HG02798 (cell line): Measurements from ENCODE around the gene CXCL5.
"Not testable (repeated sequence)": the region's sequence is repeated elsewhere in the genome, so short reads cannot be mapped to it uniquely, and the experiment has no call there.

Experiments used
- ATAC-seq: cut with Tn5 transposase; IDR thresholded peaks from one replicate; pipeline ENCODE4 v1.9.1; 2021; ENCODE audit warnings: mild to moderate bottlenecking; ENCODE audit not compliant: unreplicated experiment, poor library complexity

Gene CXCL5

DNA sequence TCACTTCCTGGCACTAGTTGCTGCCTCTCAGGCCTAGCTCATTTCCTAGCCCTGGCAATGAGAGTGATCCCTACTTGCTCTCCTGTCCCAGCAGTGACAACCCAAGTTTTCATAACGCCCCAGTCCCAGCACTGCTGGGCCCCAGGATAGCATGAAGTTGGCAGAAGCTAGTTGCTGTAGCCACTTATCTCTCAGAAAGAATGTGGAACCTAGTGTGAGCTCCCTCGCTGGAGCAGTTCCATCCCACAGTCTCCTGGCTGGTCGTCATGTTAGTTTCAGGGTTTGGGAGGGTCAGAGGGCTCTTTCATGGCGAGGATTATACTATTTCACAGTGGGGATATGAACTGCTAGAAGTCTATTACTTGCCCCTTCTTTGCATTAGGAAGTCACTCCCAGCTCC is 21.8 kb downstream of the CXCL5 start:
- no peak for ATAC-seq

DNA sequence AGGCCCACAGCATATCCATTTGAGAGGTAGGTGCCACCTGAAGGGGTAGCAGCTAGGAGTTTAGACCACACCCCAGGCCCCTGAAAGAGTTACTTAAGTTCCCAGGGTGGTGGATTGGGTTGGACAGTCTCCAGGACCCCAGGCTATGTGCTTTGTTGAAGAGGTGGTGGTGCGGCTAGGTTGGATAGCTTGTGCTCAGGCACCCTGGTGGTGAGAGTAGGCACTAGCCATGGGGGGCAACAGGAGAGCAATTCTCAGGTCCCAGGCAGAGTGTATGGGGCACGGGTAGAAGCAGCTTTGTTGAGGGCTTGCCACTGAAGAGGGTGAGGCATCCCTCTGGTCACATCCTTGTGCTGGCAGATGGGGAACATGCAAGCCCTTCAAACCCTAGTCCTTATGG is 22.3 kb downstream of the CXCL5 start:
- ATAC-seq, result no peak

DNA sequence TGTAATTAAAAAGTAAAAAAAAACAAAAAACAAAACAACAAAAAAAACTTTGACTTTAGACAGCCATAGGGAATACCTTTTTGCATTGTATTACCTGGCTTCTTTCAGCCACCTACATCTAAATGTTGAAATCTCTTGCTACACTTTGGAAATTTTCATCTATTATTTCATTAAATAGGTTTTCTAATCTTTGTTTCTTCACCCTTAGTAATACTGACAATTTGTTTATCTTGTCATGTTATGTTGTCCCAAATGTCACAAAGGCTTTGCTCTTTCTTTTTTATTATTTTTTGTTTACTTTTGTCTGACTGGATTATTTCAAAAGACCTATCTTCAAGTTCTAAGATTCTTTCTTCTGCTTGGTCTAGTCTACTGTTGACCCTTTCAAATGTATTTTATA is 24.1 kb downstream of the CXCL5 start:
- ATAC-seq, result no peak

DNA sequence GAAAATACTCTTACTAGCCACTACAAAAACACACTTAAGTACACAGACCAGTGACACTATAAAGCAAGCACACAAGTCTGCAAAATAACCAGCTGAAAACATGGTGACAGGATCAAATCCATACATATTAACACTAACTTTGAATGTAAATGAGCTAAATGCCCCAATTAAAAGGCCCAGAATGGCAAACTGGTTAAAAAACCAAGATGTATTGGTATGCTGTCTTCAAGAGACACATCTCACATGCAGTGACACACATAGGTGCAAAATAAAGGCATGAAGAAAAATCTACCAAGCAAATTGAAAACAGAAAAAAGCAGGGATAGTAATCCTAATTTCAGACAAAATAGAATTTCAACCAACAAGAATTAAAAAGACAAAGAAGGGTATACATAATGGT is 27.5 kb downstream of the CXCL5 start:
- ATAC-seq, result no peak

DNA sequence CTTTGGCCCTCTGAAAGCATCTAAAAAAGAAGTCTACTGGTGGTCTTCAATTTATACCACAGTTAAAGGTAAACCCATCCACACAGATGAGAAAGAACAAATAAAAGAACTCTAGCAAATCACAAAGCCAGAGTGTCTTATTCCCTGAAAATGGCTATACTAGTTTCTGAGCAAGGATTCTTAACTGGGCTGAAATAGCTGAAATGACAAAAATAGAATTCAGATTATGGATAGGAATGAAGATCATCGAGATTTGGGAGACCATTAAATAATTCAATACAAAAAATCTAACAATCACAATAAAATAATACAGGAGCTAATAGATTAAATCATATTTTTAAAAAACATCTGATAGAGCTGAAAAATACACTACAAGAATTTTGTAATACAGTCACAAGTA is 28.5 kb downstream of the CXCL5 start:
- ATAC-seq, result no peak

DNA sequence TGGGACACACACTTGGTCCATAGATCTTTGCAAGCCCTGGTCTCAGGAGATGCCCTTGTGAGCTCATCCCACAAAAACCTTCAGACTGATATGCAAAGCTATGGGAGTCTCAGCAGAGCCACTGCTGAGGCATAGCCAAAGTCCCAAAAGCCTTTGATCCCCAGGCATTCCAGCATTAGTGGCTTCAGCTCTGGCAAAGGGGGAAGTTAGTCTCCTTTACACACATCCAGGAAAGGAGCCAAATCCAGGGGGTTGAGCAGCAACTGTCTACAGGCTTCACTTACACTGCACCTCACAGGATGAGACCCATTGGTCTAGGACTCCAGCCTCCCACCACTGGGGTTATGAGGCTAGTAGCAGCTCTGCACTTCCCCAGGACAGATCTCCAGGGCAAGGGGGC is 30.6 kb downstream of the CXCL5 start:
- ATAC-seq, result no peak

DNA sequence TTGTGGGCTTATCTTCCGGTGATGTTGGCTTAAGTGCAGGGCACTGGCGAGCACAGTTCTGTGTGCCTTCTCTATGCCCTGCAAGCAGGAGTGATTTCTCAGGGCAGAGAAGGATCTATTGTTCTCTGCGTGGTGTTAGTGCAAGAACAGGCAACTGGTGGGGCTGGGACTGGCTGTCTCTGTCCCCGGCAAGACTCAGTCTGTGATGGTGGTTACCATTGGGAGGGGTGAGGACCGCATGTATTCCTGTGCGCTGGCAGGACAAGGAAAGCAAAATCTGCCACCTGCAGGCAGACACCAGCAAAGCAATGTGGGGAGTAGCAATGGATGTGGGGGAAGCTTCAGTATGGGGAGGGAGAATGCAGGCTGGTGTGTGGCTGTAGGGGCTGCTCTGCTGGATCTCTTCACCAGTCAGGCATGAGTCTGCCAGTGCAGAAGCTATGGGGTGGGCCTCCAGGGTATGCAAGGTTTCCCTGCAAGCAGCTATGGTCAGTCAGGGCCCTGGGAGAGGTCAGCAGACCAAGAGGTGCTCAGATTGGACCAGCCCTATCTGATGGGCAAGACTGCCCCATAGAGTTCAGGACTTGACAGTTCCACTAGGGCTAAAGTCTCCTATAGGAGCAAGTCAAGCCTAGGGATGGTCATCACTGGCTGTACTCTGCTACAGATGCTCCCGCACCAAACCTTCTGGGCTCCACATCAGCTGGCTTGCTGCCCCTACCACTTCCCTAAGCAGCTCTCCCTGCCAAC is 33.4 kb downstream of the CXCL5 start:
- ATAC-seq, result no peak

DNA sequence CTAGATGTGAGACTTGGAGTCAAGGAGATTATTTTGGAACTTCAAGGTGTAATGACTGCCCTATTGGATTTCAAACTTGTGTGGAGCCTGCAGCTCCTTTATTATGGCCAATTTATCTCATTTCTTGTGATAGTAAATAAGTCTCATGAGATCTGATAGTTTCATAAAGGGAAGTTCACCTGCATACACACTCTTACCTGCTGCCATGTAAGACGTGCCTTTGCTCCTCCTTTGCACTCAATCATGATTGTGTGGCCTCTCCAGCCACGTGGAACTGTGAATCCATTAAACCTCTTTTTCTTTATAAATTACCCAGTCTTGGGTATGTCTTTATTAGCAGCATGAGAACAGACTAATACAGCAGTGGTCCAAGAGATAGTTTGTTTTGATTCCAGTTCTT is 35.8 kb downstream of the CXCL5 start:
- ATAC-seq, result no peak

DNA sequence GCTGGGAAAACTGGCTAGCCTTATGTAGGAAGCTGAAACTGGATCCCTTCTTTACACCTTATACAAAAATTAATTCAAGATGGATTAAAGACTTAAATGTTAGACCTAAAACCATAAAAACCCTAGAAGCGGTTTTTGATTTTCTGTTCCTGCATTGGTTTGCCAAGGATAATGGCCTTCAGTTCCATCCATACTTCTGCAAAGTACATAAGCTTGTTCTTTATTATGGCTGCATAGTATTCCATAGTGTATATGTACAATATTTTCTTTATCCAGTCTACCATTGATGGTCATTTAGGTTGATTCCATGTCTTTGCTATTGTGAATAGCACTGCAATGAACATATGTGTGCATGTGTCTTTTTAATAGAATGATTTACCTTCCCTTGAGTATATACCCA is 39.4 kb downstream of the CXCL5 start:
- not testable (repeated sequence) for ATAC-seq

DNA sequence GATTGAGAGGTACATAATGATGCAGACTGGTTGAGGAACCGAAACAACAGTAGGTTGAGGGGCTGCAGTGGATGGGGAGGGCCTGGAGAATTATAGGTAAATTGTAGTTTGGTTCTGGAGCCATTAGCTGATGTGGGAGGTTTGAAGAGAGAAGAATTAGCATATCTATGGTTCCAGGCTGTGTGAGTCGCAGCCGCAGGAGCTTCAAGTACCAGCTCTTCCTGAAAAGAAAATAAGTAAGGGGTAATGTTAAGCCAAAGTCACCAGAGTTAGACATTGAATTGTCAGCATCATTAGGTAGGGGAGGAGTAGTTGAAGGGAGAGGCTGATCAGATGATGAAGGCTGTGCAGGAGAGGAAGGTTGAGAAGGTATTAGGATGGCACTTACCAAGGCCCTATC is 46.1 kb downstream of the CXCL5 start:
- ATAC-seq, result no peak

DNA sequence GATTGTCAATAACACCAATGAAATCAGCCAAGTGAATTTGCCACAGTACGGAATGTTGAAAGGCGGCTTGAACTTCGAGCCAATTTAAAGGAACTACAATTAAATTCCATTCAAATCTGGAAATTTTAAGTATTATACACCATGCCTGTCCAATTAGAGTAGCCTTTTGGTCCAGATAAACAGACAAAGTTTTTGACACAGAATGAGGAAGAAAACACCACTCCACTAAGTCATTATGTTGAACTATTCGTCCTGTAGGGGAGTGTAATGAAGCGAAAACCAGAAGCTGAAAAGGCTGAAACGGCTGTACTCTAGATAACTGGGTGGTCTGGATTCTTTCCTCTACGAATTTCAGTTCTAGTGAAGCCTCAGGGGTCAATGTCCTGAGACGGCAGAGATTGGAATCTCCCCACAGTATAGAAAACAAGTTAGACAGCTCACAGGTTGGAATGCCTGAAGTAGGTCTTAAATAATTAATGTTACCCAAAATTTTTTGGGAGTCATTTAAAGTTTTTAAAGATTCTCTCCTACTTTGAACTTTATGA is 48.0 kb downstream of the CXCL5 start:
- not testable (repeated sequence) for ATAC-seq

DNA sequence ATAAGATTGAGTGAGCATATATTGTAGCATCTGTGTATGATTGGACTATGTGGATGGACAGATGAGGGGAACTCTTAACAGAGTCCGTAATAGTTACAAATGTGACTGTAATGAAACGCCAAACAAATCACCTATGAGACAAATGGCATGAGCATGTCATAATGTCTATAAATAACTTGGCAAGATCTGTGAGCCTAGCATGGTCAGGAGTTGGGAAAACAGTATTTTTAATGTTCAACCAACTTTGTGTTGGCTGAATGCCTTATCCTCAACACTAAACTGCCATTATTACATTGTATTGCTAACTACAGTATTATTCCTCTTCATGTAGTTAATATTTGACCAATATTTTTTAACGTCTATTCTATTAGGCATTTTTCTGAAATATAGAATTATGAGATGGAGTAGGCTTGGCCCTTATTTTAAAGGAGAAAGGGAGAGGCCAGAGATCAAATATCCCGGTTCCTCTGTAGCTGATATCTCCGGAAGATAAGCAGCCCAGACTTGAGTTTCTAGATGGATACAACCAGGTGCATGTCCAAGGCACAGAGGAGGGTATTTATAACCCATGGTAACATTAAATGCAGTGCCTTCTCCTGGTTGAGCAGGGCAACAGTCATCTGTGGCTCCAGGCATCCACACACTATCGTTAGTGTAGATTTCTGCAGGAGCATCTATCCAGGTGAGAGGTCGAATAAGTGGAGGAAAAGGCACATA is 49.3 kb downstream of the CXCL5 start:
- no peak for ATAC-seq

DNA sequence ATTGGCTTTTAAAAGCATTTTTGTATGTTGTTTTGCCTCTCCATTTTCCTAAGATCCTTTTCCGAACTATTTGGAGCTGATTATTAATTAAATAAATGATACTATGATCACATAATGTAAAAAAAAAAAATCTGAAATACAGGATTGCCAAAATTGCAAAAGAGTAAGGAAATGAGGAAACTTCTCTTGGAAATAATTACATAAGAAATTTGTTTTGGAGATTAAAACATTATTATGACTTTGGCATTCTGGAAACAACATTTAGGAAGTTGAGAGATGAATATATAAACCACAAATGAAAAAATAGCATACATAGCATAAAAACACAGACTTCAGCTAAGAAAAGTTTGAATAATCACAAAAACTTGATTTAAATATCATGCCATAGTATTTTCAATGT is 50.2 kb downstream of the CXCL5 start:
- no peak for ATAC-seq

DNA sequence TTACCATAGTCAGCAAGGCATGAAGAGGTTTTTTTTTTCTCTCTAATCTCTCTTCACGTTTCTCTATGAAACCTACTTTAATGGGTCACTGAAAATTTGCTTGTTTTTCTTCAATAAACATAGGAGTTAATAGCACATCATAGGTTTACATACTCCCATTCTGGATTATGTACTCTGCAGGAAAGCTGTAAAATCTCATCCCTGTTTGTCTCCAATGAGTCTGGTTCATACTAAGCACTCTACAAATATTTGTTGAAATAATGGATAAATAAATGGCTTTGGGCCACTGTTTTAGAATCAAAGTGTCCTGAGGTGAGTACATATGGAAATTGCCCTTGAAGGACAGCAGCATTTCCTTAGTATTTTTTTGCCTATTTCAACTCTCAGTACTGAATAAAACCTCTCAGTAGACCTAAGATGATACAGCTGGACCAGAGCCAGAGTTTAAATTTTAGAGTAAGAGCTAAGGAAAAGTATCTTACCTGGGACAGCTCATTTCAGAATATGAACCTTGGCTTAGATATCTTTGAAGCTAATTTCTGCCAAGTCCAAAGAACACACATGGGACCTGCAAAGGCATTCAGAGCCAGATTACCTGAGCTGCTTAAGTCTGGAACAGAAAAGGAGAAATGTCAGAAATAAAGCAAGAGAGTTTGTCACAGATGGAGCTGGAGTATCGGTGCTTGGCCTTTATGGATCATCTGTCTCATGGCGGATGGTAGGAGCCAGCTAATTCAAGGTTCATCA is 51.1 kb downstream of the CXCL5 start:
- ATAC-seq, result no peak

DNA sequence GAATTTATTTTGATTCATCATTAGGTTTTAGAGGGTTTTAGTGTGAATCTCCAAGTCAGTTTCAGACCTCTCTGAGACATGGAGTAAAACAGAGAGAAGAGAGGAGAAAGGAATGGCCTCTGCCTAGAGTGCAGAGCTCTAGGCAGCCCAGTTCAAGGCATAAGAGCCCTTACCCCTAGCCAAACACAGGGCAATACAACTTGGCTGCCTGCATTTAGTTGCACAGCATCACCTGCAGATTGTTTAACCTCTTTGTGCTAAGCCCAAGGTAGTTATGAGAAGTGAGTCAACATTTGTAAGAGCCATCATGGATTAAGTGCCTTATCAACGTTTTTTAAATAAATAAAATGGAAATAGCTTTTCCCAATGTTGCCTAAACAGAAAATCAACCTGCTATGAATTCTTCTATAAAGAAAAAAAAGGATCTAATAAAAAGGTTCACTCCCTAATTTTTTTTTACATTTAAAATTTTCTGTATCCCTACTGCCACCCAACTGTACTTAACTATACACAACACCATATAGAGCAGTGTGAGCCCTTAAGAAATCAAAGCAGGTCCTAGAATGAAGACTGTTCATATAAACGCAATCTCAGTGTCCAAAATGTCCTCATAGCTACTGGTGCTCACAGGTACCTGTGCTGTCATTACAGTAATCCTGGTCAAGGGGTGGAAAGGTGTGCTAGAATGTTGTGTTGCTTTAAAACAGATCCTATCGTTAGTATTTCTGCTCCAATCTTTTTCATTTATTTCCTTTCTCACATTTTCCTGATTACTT is 52.6 kb downstream of the CXCL5 start:
- ATAC-seq, result no peak
